BE2C (cell line): Measurements from ENCODE around the gene MBP.

Experiments
- DNase-seq: peaks from one replicate; pipeline ENCODE4 v3.0.0-alpha.2; 2020
- H3K27me3 ChIP-seq: fragments of 250-450 bp; sonication (Bioruptor Pico); 2 replicates; pipeline ENCODE4 v1.5.1; 2020; ENCODE audit warnings: mild to moderate bottlenecking
- H3K36me3 ChIP-seq: fragments of 250-450 bp; sonication (Bioruptor Pico); 2 replicates; pipeline ENCODE4 v1.5.1; 2020; ENCODE audit warnings: mild to moderate bottlenecking
- H3K4me1 ChIP-seq: fragments of 250-450 bp; sonication (Bioruptor Pico); 2 replicates; pipeline ENCODE4 v1.5.1; 2020
- H3K4me3 ChIP-seq: 2 replicates; pipeline ENCODE4 v1.5.1; 2011; ENCODE audit warnings: low read depth, low read length
- H3K9me3 ChIP-seq: fragments of 250-450 bp; sonication (Bioruptor Pico); 2 replicates; pipeline ENCODE4 v1.5.1; 2020
- CTCF ChIP-seq: IDR thresholded peaks from 2 replicates; pipeline ENCODE4 v1.5.1; 2012; ENCODE audit warnings: mild to moderate bottlenecking, low read depth, low read length

The MBP gene

GRCh38 chr18:77157312-77157711 lies 24.7 kb upstream of the MBP start:
- no peak for DNase-seq
- H3K27me3 ChIP-seq = no peaks in the 10 kb centered on the region
- no peaks in the 10 kb centered on the region for H3K4me1 ChIP-seq
- no peak overlapping the region for H3K4me3 ChIP-seq
- no peaks in the 10 kb centered on the region for H3K9me3 ChIP-seq
- no peaks in the 10 kb centered on the region for H3K36me3 ChIP-seq
- no peak for TF ChIP-seq CTCF

- DNase-seq = no peak
- no peaks in the 10 kb centered on the region for H3K27me3 ChIP-seq
- H3K9me3 ChIP-seq = no peaks in the 10 kb centered on the region
- no peaks in the 10 kb centered on the region for H3K36me3 ChIP-seq
- H3K4me3 ChIP-seq = no peak overlapping the region
- TF ChIP-seq CTCF = no peak
- H3K4me1 ChIP-seq = no peaks in the 10 kb centered on the region
These were observed 22.4 kb upstream of the MBP start for GRCh38 chr18:77155031-77155430.

GRCh38 chr18:77153404-77153803 lies 20.8 kb upstream of the MBP start:
- no peaks in the 10 kb centered on the region for H3K9me3 ChIP-seq
- H3K27me3 ChIP-seq = no peaks in the 10 kb centered on the region
- no peak for DNase-seq
- no peaks in the 10 kb centered on the region for H3K4me1 ChIP-seq
- H3K36me3 ChIP-seq = no peaks in the 10 kb centered on the region
- no peak for TF ChIP-seq CTCF
- H3K4me3 ChIP-seq = no peak overlapping the region

- no peak for TF ChIP-seq CTCF
- no peak overlapping the region for H3K4me3 ChIP-seq
- DNase-seq = no peak
These were observed 19.4 kb upstream of the MBP start for GRCh38 chr18:77151772-77152520.

GRCh38 chr18:77151033-77151771 lies 18.6 kb upstream of the MBP start:
- TF ChIP-seq CTCF = no peak
- no peaks in the 10 kb centered on the region for H3K9me3 ChIP-seq
- no peak overlapping the region for H3K4me3 ChIP-seq
- no peaks in the 10 kb centered on the region for H3K36me3 ChIP-seq
- no peak for DNase-seq
- H3K4me1 ChIP-seq = no peaks in the 10 kb centered on the region; the same call in 1 of the 2 replicates
- H3K27me3 ChIP-seq = no peaks in the 10 kb centered on the region

More at GRCh38 chr18:77151772-77152520, 19.4 kb upstream of the MBP start:
- Histone ChIP-seq H3K4me1 (no peaks in the 10 kb centered on the region), H3K27me3 (no peaks in the 10 kb centered on the region), H3K9me3 (no peaks in the 10 kb centered on the region), H3K36me3 (no peaks in the 10 kb centered on the region)

GRCh38 chr18:77150588-77150987 lies 18.0 kb upstream of the MBP start:
- Histone ChIP-seq H3K36me3 (no peaks in the 10 kb centered on the region), H3K9me3 (no peaks in the 10 kb centered on the region), H3K4me3 (no peak overlapping the region), H3K27me3 (no peaks in the 10 kb centered on the region), H3K4me1 (no peaks in the 10 kb centered on the region; the same call in 1 of the 2 replicates)
- no peak for DNase-seq
- no peak for TF ChIP-seq CTCF
